HCT116 (cell line): ENCODE results near the gene LHPP. TPM values are rescaled to one million over a fixed set of nuclear protein-coding genes. Genes with fewer than 3 reads are reported as not detected.

Source experiments
- ATAC-seq: fragments of 200-7000 bp; cut with Tn5 transposase; 2 replicates; pipeline ENCODE4 v1.9.1; 2020; ENCODE audit warnings: mild to moderate bottlenecking, moderate library complexity
- BruUV-seq: library from RNA; stranded (reverse); fragments of 400-500 nt; replicated peaks from 2 replicates; lab custom pipeline; 2021; lab: Mats Ljungman, UMichigan
- CTCF ChIA-PET: fragments of 300-600 bp; sonication (Branson Sonifier 250); formaldehyde crosslinking; loops from one replicate; lab custom pipeline; 2021; ENCODE audit warnings: antibody characterized with exemption; lab: Charles Lee
- POLR2A ChIA-PET: fragments of 300-600, 350-600 bp; sonication (Branson Sonifier 250); formaldehyde crosslinking; loops from one replicate; lab custom pipeline; 2021; ENCODE audit warnings: antibody characterized with exemption; lab: Charles Lee
- RAD21 ChIA-PET, 2 experiments: fragments of 300-600 bp; sonication (Branson Sonifier 250); formaldehyde crosslinking; loops; one replicate each; lab custom pipeline; 2023; ENCODE audit warnings: low total read pairs in 2 of 2; ENCODE audit not compliant: uncharacterized antibody in 2 of 2, unreplicated experiment in 2 of 2, low non-redundant PET in 1 of 2; lab: Charles Lee
- DNase-seq: peaks from one replicate; pipeline ENCODE4 v3.0.0-alpha.2; 2010; ENCODE audit warnings: low read depth, low spot score
- H2AFZ ChIP-seq: fragments of 200-600 bp; shearing (Covaris generic), sonication (generic); 2 replicates; pipeline ENCODE4 v1.6.1; 2017; ENCODE audit warnings: low read depth, mixed run types, mixed read lengths, antibody characterized with exemption, low read length; ENCODE audit not compliant: poor library complexity, severe bottlenecking
- H3K27ac ChIP-seq: 2 replicates; pipeline ENCODE4 v1.5.1; 2012; ENCODE audit warnings: low read depth, low read length
- H3K27me3 ChIP-seq: fragments of 200-600 bp; sonication (generic); 2 replicates; pipeline ENCODE4 v1.6.1; 2016; ENCODE audit warnings: mixed run types, low read length, mixed read lengths; ENCODE audit not compliant: insufficient read depth
- H3K36me3 ChIP-seq, 2 experiments: fragments of 200-500 bp in 1 of 2; fragments of 200-600 bp in 1 of 2; sonication (Bioruptor generic) in 1 of 2; sonication (generic) in 1 of 2; 2 replicates each; pipeline versions ENCODE4 v1.5.1 to v1.6.1; 2014 to 2016; ENCODE audit warnings: low read length in 2 of 2, inconsistent platforms in 1 of 2, mixed read lengths in 1 of 2, mixed run types in 1 of 2; ENCODE audit not compliant: insufficient read depth in 2 of 2, control insufficient read depth in 1 of 2
- H3K4me1 ChIP-seq, 2 experiments: fragments of 200-600 bp in 1 of 2; sonication (generic) in 1 of 2; 2 replicates each; pipeline versions ENCODE4 v1.5.1 to v1.6.1; 2012 to 2017; ENCODE audit warnings: low read length in 2 of 2, inconsistent platforms in 1 of 2, mild to moderate bottlenecking in 1 of 2, mixed read lengths in 1 of 2, mixed run types in 1 of 2, moderate library complexity in 1 of 2; ENCODE audit not compliant: insufficient read depth in 2 of 2, control insufficient read depth in 1 of 2
- H3K4me2 ChIP-seq: fragments of 200-600 bp; sonication (generic); 2 replicates; pipeline ENCODE4 v1.6.1; 2017; ENCODE audit warnings: mixed run types, low read length, mixed read lengths
- H3K4me3 ChIP-seq, 2 experiments: fragments of 200-600 bp in 1 of 2; sonication (generic) in 1 of 2; replicated peaks in 1 of 2; 2 replicates each; pipeline ENCODE4 v1.5.1; 2011 to 2016; ENCODE audit warnings: low read length in 2 of 2, control low read depth in 1 of 2, low read depth in 1 of 2, mild to moderate bottlenecking in 1 of 2, mixed read lengths in 1 of 2, mixed run types in 1 of 2
- H3K79me2 ChIP-seq: fragments of 200-600 bp; sonication (generic); 2 replicates; pipeline ENCODE4 v1.6.1; 2017; ENCODE audit warnings: mild to moderate bottlenecking, mixed run types, low read length, moderate library complexity, mixed read lengths; ENCODE audit not compliant: insufficient read depth
- H3K9ac ChIP-seq: fragments of 200-600 bp; sonication (generic); 2 replicates; pipeline ENCODE4 v1.6.1; 2016; ENCODE audit warnings: low read length, mixed read lengths
- H3K9me2 ChIP-seq: fragments of 200-600 bp; sonication (generic), shearing (Covaris generic); 2 replicates; pipeline ENCODE4 v1.6.1; 2017; ENCODE audit warnings: mixed run types, mild to moderate bottlenecking, moderate library complexity; ENCODE audit not compliant: insufficient read depth
- H3K9me3 ChIP-seq, 2 experiments: fragments of 200-500 bp in 1 of 2; fragments of 200-600 bp in 1 of 2; sonication (Bioruptor generic) in 1 of 2; sonication (generic) in 1 of 2; 2 replicates each; pipeline ENCODE4 v1.6.1; 2014 to 2017; ENCODE audit warnings: low read length in 2 of 2, mixed read lengths in 2 of 2, inconsistent platforms in 1 of 2, low read depth in 1 of 2, mild to moderate bottlenecking in 1 of 2, mixed run types in 1 of 2, moderate library complexity in 1 of 2; ENCODE audit not compliant: control insufficient read depth in 1 of 2, insufficient read depth in 1 of 2
- H4K20me1 ChIP-seq: fragments of 200-600 bp; sonication (generic), shearing (Covaris generic); 2 replicates; pipeline ENCODE4 v1.6.1; 2017; ENCODE audit warnings: mixed run types, mild to moderate bottlenecking, moderate library complexity; ENCODE audit not compliant: insufficient read depth
- CEBPB ChIP-seq: IDR thresholded peaks from 2 replicates; pipeline ENCODE4 v1.6.1; 2012; ENCODE audit warnings: low read depth
- EZH2 ChIP-seq: fragments of 200-600 bp; sonication (generic); IDR thresholded peaks from 2 replicates; pipeline ENCODE4 v1.6.1; 2017; ENCODE audit warnings: antibody characterized with exemption, mixed run types
- EZH2phosphoT487 ChIP-seq: fragments of 200-600 bp; IDR thresholded peaks from 2 replicates; pipeline ENCODE4 v1.6.1; 2018; ENCODE audit warnings: antibody characterized with exemption, borderline replicate concordance
- FOSL1 ChIP-seq: IDR thresholded peaks from 2 replicates; pipeline ENCODE4 v1.6.1; 2012; ENCODE audit warnings: low read depth
- POLR2AphosphoS5 ChIP-seq: IDR thresholded peaks from 2 replicates; pipeline ENCODE4 v1.6.1; 2011; ENCODE audit warnings: mild to moderate bottlenecking, low read depth, low read length, moderate library complexity
- SIN3A ChIP-seq: IDR thresholded peaks from 2 replicates; pipeline ENCODE4 v1.6.1; 2012; ENCODE audit warnings: low read depth
- SP1 ChIP-seq: IDR thresholded peaks from 2 replicates; pipeline ENCODE4 v1.6.1; 2012; ENCODE audit warnings: low read depth
- TCF7L2 ChIP-seq: IDR thresholded peaks from 2 replicates; pipeline ENCODE4 v1.7.0; 2011; ENCODE audit warnings: borderline replicate concordance, inconsistent platforms; ENCODE audit not compliant: insufficient read depth, insufficient read length; ENCODE audit errors: extremely low read depth
- YY1 ChIP-seq: IDR thresholded peaks from 2 replicates; pipeline ENCODE4 v1.6.1; 2011; ENCODE audit warnings: low read length, low read depth, moderate library complexity, mild to moderate bottlenecking; ENCODE audit not compliant: insufficient replicate concordance; ENCODE audit errors: extremely low read depth
- ZFX ChIP-seq: fragments of 450-650 bp; IDR thresholded peaks from 2 replicates; pipeline ENCODE4 v1.6.1; 2017
- intact Hi-C: fragments of 100-400 bp; cut with micrococcal nuclease; formaldehyde crosslinking; loops from 2 replicates; pipeline ENCODE4 v1.10.0; 2022
- total RNA-seq: library from RNA; stranded (reverse); gene quantifications from one replicate; pipeline ENCODE4 v1.2.1, GENCODE V29; 2021; ENCODE audit not compliant: unreplicated experiment
- TF ChIP-seq, protein P1 (sequence below): IDR thresholded peaks from 2 replicates; pipeline ENCODE4 v1.6.1; 2012
- TF ChIP-seq, protein P2 (sequence below), 3 experiments: fragments of 200-600 bp in 1 of 3; sonication (generic) in 1 of 3; IDR thresholded peaks in 2 of 3; conservative IDR thresholded peaks in 1 of 3; 2 replicates each; pipeline ENCODE4 v1.5.1; 2012 to 2017; ENCODE audit warnings: low read depth in 2 of 3, low read length in 2 of 3, antibody characterized with exemption in 1 of 3, borderline replicate concordance in 1 of 3, control low read depth in 1 of 3, mild to moderate bottlenecking in 1 of 3, mixed read lengths in 1 of 3, mixed run types in 1 of 3, moderate library complexity in 1 of 3; ENCODE audit not compliant: insufficient read depth in 1 of 3
- TF ChIP-seq, protein P3 (sequence below): IDR thresholded peaks from 2 replicates; pipeline ENCODE4 v1.6.1; 2011; ENCODE audit warnings: mild to moderate bottlenecking, low read length, moderate library complexity; ENCODE audit not compliant: insufficient replicate concordance; ENCODE audit errors: extremely low read depth

Gene LHPP
- total RNA-seq, 1 experiment from 2014 or later, result 45.8 TPM

DNA sequence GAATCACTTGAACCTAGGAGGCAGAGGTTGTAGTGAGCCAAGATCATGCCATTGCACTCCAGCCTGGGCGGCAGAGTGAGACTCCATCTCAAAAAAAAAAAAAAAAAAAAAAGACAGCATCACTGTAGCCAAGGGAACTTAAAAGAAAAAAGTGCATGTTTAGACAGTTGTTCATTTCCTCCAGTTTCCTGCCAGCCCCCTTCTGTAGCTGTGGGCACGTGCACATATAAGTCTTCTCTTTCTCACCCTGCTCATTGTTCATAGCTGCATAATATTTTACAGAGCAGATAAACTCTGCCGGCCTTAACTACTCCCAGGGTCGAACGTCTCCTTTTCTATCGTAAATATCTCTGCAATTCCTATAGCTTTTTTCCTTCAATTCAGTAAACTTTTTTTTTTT, 132.6 kb downstream of the LHPP start:
- H3K9me2 ChIP-seq, result no peaks in the 10 kb centered on the region
- no peak overlapping the region for H3K9ac ChIP-seq
- no peak for TF ChIP-seq EZH2phosphoT487
- no peak for TF ChIP-seq YY1
- TF ChIP-seq, protein P1, sequence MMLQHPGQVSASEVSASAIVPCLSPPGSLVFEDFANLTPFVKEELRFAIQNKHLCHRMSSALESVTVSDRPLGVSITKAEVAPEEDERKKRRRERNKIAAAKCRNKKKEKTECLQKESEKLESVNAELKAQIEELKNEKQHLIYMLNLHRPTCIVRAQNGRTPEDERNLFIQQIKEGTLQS, result no peak
- TF ChIP-seq SP1, result no peak
- no peak for TF ChIP-seq CEBPB
- TF ChIP-seq ZFX, result no peak
- TF ChIP-seq FOSL1, result no peak
- TF ChIP-seq, protein P2, sequence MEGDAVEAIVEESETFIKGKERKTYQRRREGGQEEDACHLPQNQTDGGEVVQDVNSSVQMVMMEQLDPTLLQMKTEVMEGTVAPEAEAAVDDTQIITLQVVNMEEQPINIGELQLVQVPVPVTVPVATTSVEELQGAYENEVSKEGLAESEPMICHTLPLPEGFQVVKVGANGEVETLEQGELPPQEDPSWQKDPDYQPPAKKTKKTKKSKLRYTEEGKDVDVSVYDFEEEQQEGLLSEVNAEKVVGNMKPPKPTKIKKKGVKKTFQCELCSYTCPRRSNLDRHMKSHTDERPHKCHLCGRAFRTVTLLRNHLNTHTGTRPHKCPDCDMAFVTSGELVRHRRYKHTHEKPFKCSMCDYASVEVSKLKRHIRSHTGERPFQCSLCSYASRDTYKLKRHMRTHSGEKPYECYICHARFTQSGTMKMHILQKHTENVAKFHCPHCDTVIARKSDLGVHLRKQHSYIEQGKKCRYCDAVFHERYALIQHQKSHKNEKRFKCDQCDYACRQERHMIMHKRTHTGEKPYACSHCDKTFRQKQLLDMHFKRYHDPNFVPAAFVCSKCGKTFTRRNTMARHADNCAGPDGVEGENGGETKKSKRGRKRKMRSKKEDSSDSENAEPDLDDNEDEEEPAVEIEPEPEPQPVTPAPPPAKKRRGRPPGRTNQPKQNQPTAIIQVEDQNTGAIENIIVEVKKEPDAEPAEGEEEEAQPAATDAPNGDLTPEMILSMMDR (IDR thresholded peaks at IDR 0.05 in 2 of 3, conservative IDR thresholded peaks at IDR 0.05 in 1 of 3; ENCODE audit: borderline replicate concordance in 1 of 3, insufficient read depth in 1 of 3, low read depth in 2 of 3, low read length in 2 of 3), result no peak
- no peak for TF ChIP-seq POLR2AphosphoS5
- no peak for TF ChIP-seq SIN3A
- no peak for TF ChIP-seq TCF7L2
- TF ChIP-seq EZH2, result no peak
- TF ChIP-seq, protein P3, sequence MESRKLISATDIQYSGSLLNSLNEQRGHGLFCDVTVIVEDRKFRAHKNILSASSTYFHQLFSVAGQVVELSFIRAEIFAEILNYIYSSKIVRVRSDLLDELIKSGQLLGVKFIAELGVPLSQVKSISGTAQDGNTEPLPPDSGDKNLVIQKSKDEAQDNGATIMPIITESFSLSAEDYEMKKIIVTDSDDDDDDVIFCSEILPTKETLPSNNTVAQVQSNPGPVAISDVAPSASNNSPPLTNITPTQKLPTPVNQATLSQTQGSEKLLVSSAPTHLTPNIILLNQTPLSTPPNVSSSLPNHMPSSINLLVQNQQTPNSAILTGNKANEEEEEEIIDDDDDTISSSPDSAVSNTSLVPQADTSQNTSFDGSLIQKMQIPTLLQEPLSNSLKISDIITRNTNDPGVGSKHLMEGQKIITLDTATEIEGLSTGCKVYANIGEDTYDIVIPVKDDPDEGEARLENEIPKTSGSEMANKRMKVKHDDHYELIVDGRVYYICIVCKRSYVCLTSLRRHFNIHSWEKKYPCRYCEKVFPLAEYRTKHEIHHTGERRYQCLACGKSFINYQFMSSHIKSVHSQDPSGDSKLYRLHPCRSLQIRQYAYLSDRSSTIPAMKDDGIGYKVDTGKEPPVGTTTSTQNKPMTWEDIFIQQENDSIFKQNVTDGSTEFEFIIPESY, result no peak
- ChIA-PET POLR2A (no interaction called here), CTCF (no interaction called here), RAD21 (no interaction called here)
- H3K4me3 ChIP-seq, result no peak overlapping the region
- H3K4me1 ChIP-seq, result peaks cover 8 to 10% of the 10 kb centered on the region in 2 experiments; a peak in 3 of 4 replicates
- H3K27ac ChIP-seq, result no peak overlapping the region
- no peaks in the 10 kb centered on the region for H3K36me3 ChIP-seq
- DNase-seq (no peak), ATAC-seq (no peak)
- intact Hi-C loops, result no loop called here
- BruUV-seq, result no TSS peak
- no peak overlapping the region for H3K4me2 ChIP-seq
- H4K20me1 ChIP-seq, result no peaks in the 10 kb centered on the region
- H3K79me2 ChIP-seq, result no peaks in the 10 kb centered on the region
- H2AFZ ChIP-seq, result no peak overlapping the region
- no peaks in the 10 kb centered on the region for H3K9me3 ChIP-seq
- H3K27me3 ChIP-seq, result no peaks in the 10 kb centered on the region
